Aorta (tissue), 5 donors: ENCODE measurements around the gene MTFR1L. TPM values are rescaled to one million over a fixed set of nuclear protein-coding genes. Genes with fewer than 3 reads are reported as not detected.

Experiments used
- ATAC-seq: fragments of 200-7000 bp; cut with Tn5 transposase; one replicate; pipeline ENCODE4 v1.9.1; 2022; ENCODE audit warnings: moderate library complexity; ENCODE audit not compliant: low FRiP score
- DNase-seq, 2 donors: peaks; one replicate each; pipeline ENCODE4 v3.0.0-alpha.2; 2020
- H3K27ac ChIP-seq, 2 donors: one replicate each; pipeline ENCODE4 v1.5.1; 2013; ENCODE audit warnings: low read length in 2 of 2, mild to moderate bottlenecking in 2 of 2, moderate library complexity in 2 of 2, control low read depth in 1 of 2, inconsistent platforms in 1 of 2, low read depth in 1 of 2
- H3K27me3 ChIP-seq, 2 donors: one replicate each; pipeline ENCODE4 v1.6.1; 2013; ENCODE audit warnings: control low read depth in 1 of 2, low read length in 1 of 2, mild to moderate bottlenecking in 1 of 2, moderate library complexity in 1 of 2; ENCODE audit not compliant: insufficient read depth in 2 of 2, control insufficient read depth in 1 of 2
- H3K36me3 ChIP-seq, 2 donors: one replicate each; pipeline ENCODE4 v1.6.1; 2013; ENCODE audit warnings: control low read depth in 1 of 2, low read length in 1 of 2, mild to moderate bottlenecking in 1 of 2; ENCODE audit not compliant: insufficient read depth in 2 of 2, control insufficient read depth in 1 of 2
- H3K4me1 ChIP-seq, 2 donors: one replicate each; pipeline ENCODE4 v1.6.1; 2013; ENCODE audit warnings: low read length in 2 of 2, control low read depth in 1 of 2, mild to moderate bottlenecking in 1 of 2, moderate library complexity in 1 of 2; ENCODE audit not compliant: insufficient read depth in 2 of 2, control insufficient read depth in 1 of 2
- H3K4me3 ChIP-seq, 2 donors: one replicate each; pipeline ENCODE4 v1.5.1; 2013; ENCODE audit warnings: low read length in 2 of 2, control low read depth in 1 of 2, mild to moderate bottlenecking in 1 of 2
- H3K9me3 ChIP-seq: one replicate; pipeline ENCODE4 v1.6.1; 2013; ENCODE audit warnings: mild to moderate bottlenecking, low read length; ENCODE audit not compliant: control insufficient read depth
- WGBS, 2 donors: extraction: QIAGEN DNeasy Blood & Tissue Kit; methylation state at CpG; one replicate each; pipeline ENCODE4 v1.1.7; 2013; 5-methylcytosine and 5-hydroxymethylcytosine counted together
- intact Hi-C, 2 donors: fragments of 100-400 bp; cut with DNase I; formaldehyde crosslinking; loops; one replicate each; pipeline versions ENCODE4 v1.14.2 to v1.15.0; 2022
- polyA plus RNA-seq, 2 donors: library from polyadenylated mRNA; stranded (reverse); fragments of 200-250 nt; gene quantifications; one replicate each; pipeline ENCODE4 v1.2.3, GENCODE V29; 2013
- total RNA-seq, 2 donors: library from RNA; stranded (reverse); fragmentation: NEBNext Ultra II Directional; extraction: Animal tissue kit (Norgen Biotek cat#: 25700); gene quantifications; one replicate each; pipeline ENCODE4 v1.2.1, GENCODE V29; 2021
- donor health status: healthy with polysubstance abuse.
- donor health status: Bipolar disorder and iron deficiency.
- donor health status: DM: no; HTN: no; CAD: no.
- donor health status: DM: no; HTN: no; CAD: no.
- donor health status: DM: yes; HTN: yes; CAD: no.

Gene MTFR1L
- total and polyA plus RNA-seq, 4 donors: 52.2 to 72.3 (median 56.8) TPM

DNA sequence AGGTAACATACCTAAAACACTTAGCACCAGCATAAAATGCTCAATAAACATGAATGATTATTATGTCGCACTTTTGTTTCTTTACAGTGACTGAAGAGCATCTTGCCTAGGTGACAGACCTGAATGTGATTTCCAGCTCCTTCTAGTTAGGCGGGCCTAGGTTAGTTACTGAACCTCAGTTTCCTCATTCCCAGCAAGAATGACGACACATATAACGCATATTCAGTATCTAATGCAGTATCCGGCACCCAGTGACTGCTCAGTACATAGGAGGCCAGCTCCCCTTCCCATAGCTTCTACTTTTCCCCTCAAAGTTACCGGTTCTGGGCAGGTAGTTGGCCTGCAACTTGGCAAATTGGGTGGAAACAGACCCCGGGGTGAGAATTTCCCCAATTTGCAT, 38.7 kb downstream of the MTFR1L start:
- intact Hi-C loops: no loop called here
- ATAC-seq (no peak), DNase-seq (no peak)
- Histone ChIP-seq H3K9me3 (no peaks in the 10 kb centered on the region), H3K36me3 (no peaks in the 10 kb centered on the region), H3K4me1 (no peaks in the 10 kb centered on the region), H3K27me3 (no peaks in the 10 kb centered on the region), H3K4me3 (no peak overlapping the region), H3K27ac (no peak overlapping the region)
- WGBS, 2 donors: 45 to 52% methylated on average over 7 of the region's 7 CpGs

DNA sequence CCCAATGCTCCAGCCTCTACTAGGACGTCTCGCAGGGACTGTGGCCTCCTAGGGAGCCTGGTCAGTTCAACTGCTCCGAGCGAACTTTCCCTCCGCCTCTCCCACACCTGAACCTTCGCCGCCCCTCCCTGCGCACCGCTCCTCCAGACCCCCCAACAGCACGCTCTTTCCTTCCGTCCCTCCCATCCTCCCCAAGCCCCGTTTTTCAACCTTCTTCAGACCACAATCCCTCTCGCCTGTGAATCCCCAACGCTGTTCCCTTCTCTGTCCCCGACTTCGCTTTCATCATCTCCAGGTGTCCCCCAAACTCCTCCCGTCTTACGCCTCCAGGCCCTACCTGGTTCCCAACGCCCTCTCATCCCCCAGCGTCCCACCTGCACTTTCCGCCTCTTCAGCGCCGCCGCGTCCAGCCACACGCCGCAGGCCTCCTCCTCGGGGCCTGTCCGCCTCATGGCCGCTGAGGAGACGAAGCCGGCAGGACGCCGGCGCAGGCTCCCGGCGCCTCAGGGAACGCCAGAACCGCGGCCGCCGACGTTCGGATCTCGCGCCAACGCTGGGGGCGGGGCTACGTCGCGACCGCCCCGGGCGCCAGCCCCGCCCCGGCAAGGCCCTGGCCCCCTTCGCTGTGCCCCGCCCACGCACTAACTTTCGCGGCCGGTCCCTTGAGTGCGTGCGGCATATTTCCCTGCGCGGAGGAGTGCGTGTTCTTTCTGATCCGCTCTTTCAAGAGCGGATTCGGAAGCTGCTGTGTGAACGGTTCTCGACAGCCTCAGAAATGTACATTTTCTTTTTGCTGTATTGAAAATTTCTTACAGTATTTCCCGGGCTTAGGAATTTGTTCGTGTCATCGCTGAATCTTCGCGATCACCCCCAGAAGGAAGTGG, 39.4 kb downstream of the MTFR1L start, which contains the start of gene AUNIP:
Gene AUNIP (minus strand): TSS at position 552 of the 884 bp plus-strand sequence. CDS start 100 bp downstream, at position 452.
- 1% methylated on average over 76 to 77 of the region's 77 CpGs for WGBS, 2 donors
- Histone ChIP-seq H3K36me3 (no peaks in the 10 kb centered on the region), H3K4me3 (peak within 1 kb of the TSS; percentile 27 to 28), H3K27me3 (no peaks in the 10 kb centered on the region), H3K9me3 (no peaks in the 10 kb centered on the region), H3K4me1 (no peaks in the 10 kb centered on the region), H3K27ac (no peak within 1 kb of the TSS)
- intact Hi-C loops: no loop called here
- ATAC-seq: peak; percentile 95
- peak; percentile 93 to 96 for DNase-seq

DNA sequence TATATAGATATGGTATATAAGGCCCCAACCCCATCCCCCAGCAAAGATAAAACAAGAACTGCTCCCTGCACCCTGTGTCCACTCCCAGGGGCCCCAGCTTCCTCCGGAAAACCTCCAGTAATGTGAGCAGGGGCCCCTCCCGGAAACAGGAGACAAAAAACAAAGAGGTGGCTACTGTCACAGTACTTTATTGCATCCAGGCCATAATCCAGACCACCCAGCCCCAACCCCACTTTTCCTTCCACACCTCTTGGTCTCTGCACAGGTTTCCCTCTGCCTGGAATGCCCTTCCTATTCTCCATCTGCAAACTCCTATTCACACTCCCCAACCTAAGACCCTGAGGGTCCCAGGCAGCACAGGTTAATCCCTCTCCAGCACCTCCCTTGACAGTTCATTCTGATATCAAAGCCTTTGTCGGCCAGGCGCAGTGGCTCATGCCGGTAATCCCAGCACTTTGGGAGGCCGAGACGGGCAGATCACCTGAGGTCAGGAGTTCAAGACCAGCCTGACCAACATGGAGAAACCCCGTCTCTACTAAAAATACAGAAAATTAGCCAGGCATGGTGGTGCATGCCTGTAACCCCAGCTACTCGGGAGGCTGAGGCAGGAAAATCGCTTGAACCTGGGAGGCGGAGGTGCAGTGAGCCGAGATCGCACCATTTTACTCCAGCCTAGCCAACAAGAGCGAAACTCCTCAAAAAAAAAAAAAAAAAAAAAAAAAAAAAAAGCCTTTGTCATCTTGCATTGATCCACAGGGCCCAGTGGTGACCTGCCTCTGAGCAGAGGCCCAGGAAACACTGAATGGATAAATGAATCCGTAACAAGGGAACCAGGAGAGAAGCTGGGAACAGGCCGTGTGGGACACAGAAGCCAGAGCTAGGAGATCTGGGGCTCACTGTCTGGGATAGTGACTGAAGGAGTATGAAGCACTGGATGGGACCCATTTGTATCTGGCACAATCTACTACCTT, 41.8 kb downstream of the MTFR1L start:
- Histone ChIP-seq H3K36me3 (no peaks in the 10 kb centered on the region), H3K4me1 (no peaks in the 10 kb centered on the region), H3K27me3 (no peaks in the 10 kb centered on the region), H3K27ac (no peak overlapping the region), H3K9me3 (no peaks in the 10 kb centered on the region), H3K4me3 (no peak overlapping the region)
- no peak for ATAC-seq
- WGBS, 2 donors: 83 to 92% methylated on average over 16 of the region's 16 CpGs
- intact Hi-C loops: no loop called here
- no peak for DNase-seq

DNA sequence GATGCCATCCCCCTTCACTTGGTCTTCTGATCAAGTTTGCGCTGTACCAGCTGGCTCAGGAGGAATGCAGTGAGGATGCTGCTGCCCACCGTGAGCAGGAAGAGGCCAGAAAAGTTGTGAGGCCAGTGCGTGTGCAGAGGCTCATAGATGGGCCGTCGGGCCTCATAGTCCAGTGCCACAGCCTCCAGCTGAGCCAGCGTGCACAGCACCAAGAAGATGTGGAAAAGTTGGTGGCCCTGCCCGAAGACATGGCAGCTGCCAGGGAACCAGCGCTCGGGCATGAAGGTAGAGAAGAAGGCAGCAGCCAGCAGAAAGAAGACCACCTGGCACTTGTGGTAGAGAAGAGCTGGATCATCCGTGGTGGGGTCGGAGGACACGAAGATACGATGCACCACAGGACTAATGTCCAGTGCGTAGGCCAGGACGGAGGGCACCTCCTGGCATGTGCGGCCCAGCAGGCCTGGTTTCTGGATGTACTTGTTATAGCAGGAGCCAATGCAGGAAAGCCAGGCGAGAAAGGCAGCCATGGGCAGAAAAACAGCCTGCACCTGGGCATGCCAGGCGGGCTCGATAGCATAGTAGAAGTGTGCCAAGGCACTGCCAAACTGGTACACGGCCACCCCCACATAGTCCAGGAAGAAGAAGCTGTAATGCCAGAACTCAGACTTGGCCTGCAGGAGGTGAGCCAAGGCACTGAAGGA, 43.2 kb downstream of the MTFR1L start:
- H3K27me3 ChIP-seq: no peaks in the 10 kb centered on the region
- DNase-seq (peak in 1 of 2 donors; percentile 66), ATAC-seq (no peak)
- H3K4me1 ChIP-seq: no peaks in the 10 kb centered on the region
- no peak overlapping the region for H3K4me3 ChIP-seq
- H3K36me3 ChIP-seq: no peaks in the 10 kb centered on the region
- H3K9me3 ChIP-seq: no peaks in the 10 kb centered on the region
- WGBS, 2 donors: 91 to 93% methylated on average over 20 of the region's 20 CpGs
- H3K27ac ChIP-seq: no peak overlapping the region
- intact Hi-C loops: no loop called here

DNA sequence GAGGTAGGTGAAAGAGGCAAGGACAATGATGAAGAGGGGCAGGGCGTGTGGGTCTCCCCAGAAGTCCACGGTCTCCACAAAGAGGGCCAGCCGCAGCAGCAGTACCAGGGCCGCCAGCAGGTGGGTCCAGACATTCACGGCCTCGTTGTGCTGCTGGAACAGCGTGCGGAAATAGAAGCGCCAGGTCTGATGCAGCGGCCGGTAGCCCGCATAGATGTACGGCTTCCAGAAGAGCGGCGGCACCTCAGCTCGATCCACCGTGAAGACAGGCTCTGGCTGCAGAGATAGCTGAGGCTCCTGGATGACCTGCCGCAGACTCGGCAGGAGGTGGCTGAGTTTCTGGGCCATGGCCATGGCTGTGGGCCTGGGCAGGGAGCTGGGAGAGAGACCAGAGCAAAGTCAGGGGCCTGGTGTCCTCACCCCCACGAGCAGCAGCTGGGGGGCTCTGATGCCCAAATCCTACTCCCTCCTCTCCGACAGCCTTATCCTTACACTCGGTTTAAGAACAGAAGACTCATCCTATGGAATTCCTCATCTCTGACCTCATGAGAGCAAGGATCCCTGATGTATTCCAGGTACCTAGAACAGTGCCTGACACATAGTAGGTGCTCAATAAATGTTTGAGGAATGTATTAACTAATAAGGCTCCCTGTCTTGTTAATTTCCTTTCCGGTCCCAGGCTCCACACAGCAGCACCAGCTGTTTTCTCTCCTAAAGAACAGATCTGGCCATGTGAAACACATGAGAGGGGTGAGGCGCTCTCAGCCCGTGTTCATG, 43.9 kb downstream of the MTFR1L start:
- no peaks in the 10 kb centered on the region for H3K36me3 ChIP-seq
- no peak overlapping the region for H3K4me3 ChIP-seq
- intact Hi-C loops: no loop called here
- H3K9me3 ChIP-seq: no peaks in the 10 kb centered on the region
- WGBS, 2 donors: 90 to 93% methylated on average over 25 of the region's 25 CpGs
- no peaks in the 10 kb centered on the region for H3K27me3 ChIP-seq
- H3K27ac ChIP-seq: no peak overlapping the region
- ATAC-seq (no peak), DNase-seq (peak in 1 of 2 donors; percentile 51)
- no peaks in the 10 kb centered on the region for H3K4me1 ChIP-seq

DNA sequence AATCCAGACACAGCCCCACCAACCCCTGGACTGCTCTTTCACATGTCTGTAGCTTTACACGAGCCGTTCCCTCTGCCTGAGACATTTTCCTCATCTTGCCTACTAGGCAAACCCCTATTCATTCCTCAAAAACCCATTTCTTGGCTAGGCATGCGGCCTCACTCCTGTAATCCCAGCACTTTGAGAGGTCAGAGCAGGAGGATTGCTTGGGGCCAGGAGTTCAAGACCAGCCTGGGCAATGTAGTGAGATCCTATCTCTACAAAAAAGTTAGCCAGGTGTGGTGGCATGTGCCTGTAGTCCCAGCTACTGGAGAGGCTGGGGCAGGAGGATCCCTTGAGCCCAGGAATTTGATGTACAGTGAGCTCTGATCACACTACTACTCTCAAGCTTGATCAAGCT, 44.7 kb downstream of the MTFR1L start:
- H3K4me3 ChIP-seq: no peak overlapping the region
- no peak for DNase-seq
- intact Hi-C loops: no loop called here
- H3K36me3 ChIP-seq: no peaks in the 10 kb centered on the region
- 91 to 92% methylated on average over 3 of the region's 3 CpGs for WGBS, 2 donors
- no peak overlapping the region for H3K27ac ChIP-seq
- no peak for ATAC-seq
- H3K4me1 ChIP-seq: no peaks in the 10 kb centered on the region
- H3K27me3 ChIP-seq: no peaks in the 10 kb centered on the region
- H3K9me3 ChIP-seq: no peaks in the 10 kb centered on the region

DNA sequence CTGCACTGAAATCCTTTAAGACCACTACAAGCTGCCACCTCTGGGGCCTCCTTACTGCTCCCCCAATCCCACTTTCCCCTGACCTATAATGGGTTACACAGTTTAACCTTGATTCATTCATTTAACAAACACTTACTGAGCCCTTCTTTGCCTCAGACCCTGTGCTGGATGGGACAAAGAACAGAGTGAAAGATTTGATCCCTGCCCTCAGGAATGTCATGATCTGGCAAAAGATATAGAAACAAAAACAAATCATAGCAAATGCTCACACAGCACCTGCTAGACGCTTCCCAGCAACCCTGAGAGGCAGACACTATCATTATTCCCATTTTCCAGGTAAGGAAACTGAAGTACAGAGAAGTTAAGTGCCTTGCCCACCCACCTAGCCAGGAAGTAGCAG, 46.5 kb downstream of the MTFR1L start:
- Histone ChIP-seq H3K9me3 (no peaks in the 10 kb centered on the region), H3K27me3 (no peaks in the 10 kb centered on the region), H3K36me3 (no peaks in the 10 kb centered on the region), H3K4me1 (no peaks in the 10 kb centered on the region), H3K27ac (no peak overlapping the region), H3K4me3 (no peak overlapping the region)
- whole genome bisulfite sequencing, 2 donors: 76 to 89% methylated on average over 1 of the region's 1 CpG
- DNase-seq (no peak), ATAC-seq (no peak)
- intact Hi-C loops: no loop called here
